IPS-20b (cell line): Measurements from ENCODE around the gene NR1D2.
"Not testable (repeated sequence)": the region's sequence is repeated elsewhere in the genome, so short reads cannot be mapped to it uniquely, and the experiment has no call there.

ENCODE experiments used
- H3K27ac ChIP-seq: one replicate; pipeline ENCODE4 v1.5.1; 2013; ENCODE audit warnings: low read length
- H3K27me3 ChIP-seq: 2 replicates; pipeline ENCODE4 v1.6.1; 2013; ENCODE audit warnings: mild to moderate bottlenecking, low read length, inconsistent platforms; ENCODE audit not compliant: insufficient read depth
- H3K36me3 ChIP-seq: 2 replicates; pipeline ENCODE4 v1.6.1; 2013; ENCODE audit warnings: low read depth, mild to moderate bottlenecking, inconsistent platforms, low read length, moderate library complexity; ENCODE audit not compliant: insufficient read depth
- H3K4me1 ChIP-seq: 2 replicates; pipeline ENCODE4 v1.6.1; 2013; ENCODE audit warnings: mild to moderate bottlenecking, control low read depth, inconsistent platforms, low read length, moderate library complexity; ENCODE audit not compliant: insufficient read depth
- H3K4me3 ChIP-seq: 2 replicates; pipeline ENCODE4 v1.5.1; 2013; ENCODE audit warnings: mild to moderate bottlenecking, low read length, inconsistent platforms
- H3K9ac ChIP-seq: 2 replicates; pipeline ENCODE4 v1.6.1; 2013; ENCODE audit warnings: low read depth, mild to moderate bottlenecking, inconsistent platforms, low read length, moderate library complexity
- H3K9me3 ChIP-seq: 2 replicates; pipeline ENCODE4 v1.6.1; 2013; ENCODE audit warnings: mild to moderate bottlenecking, low read depth, low read length, inconsistent platforms; ENCODE audit not compliant: insufficient read depth

The NR1D2 gene

GRCh38 chr3:24012589-24013269 lies 67.6 kb downstream of the NR1D2 start:
- no peaks in the 10 kb centered on the region for H3K4me1 ChIP-seq
- H3K9me3 ChIP-seq = no peaks in the 10 kb centered on the region
- no peaks in the 10 kb centered on the region for H3K27me3 ChIP-seq
- H3K36me3 ChIP-seq = no peaks in the 10 kb centered on the region
- H3K9ac ChIP-seq = no peak overlapping the region
- no peak overlapping the region for H3K27ac ChIP-seq
- H3K4me3 ChIP-seq = no peak overlapping the region

- Histone ChIP-seq H3K27ac (no peak overlapping the region), H3K4me3 (no peak overlapping the region), H3K36me3 (no peaks in the 10 kb centered on the region), H3K9ac (no peak overlapping the region), H3K4me1 (no peaks in the 10 kb centered on the region), H3K27me3 (no peaks in the 10 kb centered on the region), H3K9me3 (no peaks in the 10 kb centered on the region)
These were observed 72.2 kb downstream of the NR1D2 start for GRCh38 chr3:24017305-24017704.

GRCh38 chr3:24018784-24019570 lies 73.9 kb downstream of the NR1D2 start:
- Histone ChIP-seq H3K4me1 (no peaks in the 10 kb centered on the region), H3K4me3 (no peak overlapping the region), H3K9ac (no peak overlapping the region), H3K27me3 (no peaks in the 10 kb centered on the region), H3K27ac (no peak overlapping the region), H3K36me3 (no peaks in the 10 kb centered on the region), H3K9me3 (no peaks in the 10 kb centered on the region)

- H3K27me3 ChIP-seq = no peaks in the 10 kb centered on the region
- no peak overlapping the region for H3K27ac ChIP-seq
- no peaks in the 10 kb centered on the region for H3K4me1 ChIP-seq
- H3K36me3 ChIP-seq = no peaks in the 10 kb centered on the region
- H3K4me3 ChIP-seq = no peak overlapping the region
- H3K9ac ChIP-seq = no peak overlapping the region
- H3K9me3 ChIP-seq = no peaks in the 10 kb centered on the region
These were observed 74.5 kb downstream of the NR1D2 start for GRCh38 chr3:24019585-24019984.

GRCh38 chr3:24020036-24020691 lies 75.1 kb downstream of the NR1D2 start:
- no peaks in the 10 kb centered on the region for H3K27me3 ChIP-seq
- no peak overlapping the region for H3K4me3 ChIP-seq
- H3K4me1 ChIP-seq = no peaks in the 10 kb centered on the region
- H3K9me3 ChIP-seq = no peaks in the 10 kb centered on the region
- H3K27ac ChIP-seq = no peak overlapping the region
- no peaks in the 10 kb centered on the region for H3K36me3 ChIP-seq
- H3K9ac ChIP-seq = no peak overlapping the region

- Histone ChIP-seq H3K9me3 (no peaks in the 10 kb centered on the region), H3K27me3 (no peaks in the 10 kb centered on the region), H3K36me3 (no peaks in the 10 kb centered on the region)
These were observed 78.1 kb downstream of the NR1D2 start for GRCh38 chr3:24023197-24023596.

GRCh38 chr3:24025805-24026204 lies 80.7 kb downstream of the NR1D2 start:
- H3K27me3 ChIP-seq = no peaks in the 10 kb centered on the region
- H3K27ac ChIP-seq = no peak overlapping the region
- H3K9me3 ChIP-seq = no peaks in the 10 kb centered on the region
- H3K36me3 ChIP-seq = no peaks in the 10 kb centered on the region
- H3K9ac ChIP-seq = no peak overlapping the region
- no peak overlapping the region for H3K4me3 ChIP-seq
- no peaks in the 10 kb centered on the region for H3K4me1 ChIP-seq

More at GRCh38 chr3:24023197-24023596, 78.1 kb downstream of the NR1D2 start:
- Histone ChIP-seq H3K4me3 (no peak overlapping the region), H3K27ac (no peak overlapping the region), H3K9ac (no peak overlapping the region), H3K4me1 (no peaks in the 10 kb centered on the region)

GRCh38 chr3:24026665-24027064 lies 81.6 kb downstream of the NR1D2 start:
- H3K9me3 ChIP-seq, H3K9ac ChIP-seq, H3K36me3 ChIP-seq, H3K27ac ChIP-seq, H3K4me1 ChIP-seq, H3K27me3 ChIP-seq, H3K4me3 ChIP-seq: not testable (repeated sequence)

GRCh38 chr3:24027946-24028345 lies 82.9 kb downstream of the NR1D2 start:
- Histone ChIP-seq H3K9me3 (no peaks in the 10 kb centered on the region), H3K9ac (no peak overlapping the region)

More at GRCh38 chr3:24027946-24028345, 82.9 kb downstream of the NR1D2 start:
- Histone ChIP-seq H3K27me3 (no peaks in the 10 kb centered on the region), H3K4me1 (no peaks in the 10 kb centered on the region), H3K4me3 (no peak overlapping the region), H3K27ac (no peak overlapping the region), H3K36me3 (no peaks in the 10 kb centered on the region)
